ENCODE measurements around the gene NPAS3.

DNA sequence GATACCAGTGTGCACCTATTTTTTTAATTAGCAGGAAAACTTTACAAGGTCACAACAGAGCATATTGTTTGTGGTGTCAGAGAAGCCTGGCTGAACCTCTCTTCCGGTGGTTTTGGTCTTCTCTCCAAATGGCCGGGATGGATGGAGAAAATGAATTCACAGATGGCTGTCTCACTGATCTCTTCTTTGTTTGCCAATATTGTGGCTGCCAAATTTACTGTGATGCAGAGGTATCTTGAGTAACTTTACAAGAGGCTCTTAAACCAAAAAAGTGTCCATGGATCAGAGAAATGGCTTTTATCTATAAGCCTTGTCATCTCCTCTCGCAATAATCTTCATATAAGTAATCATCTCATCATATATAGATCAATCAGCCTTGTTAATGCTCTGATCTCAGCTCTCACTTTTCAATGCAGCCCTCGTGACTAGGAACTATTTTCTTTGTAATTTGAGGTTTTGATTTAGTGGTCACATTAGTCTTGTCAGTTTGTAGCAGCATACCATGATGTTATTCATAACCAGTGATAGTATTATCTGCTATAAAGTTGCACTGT lies 704.1 kb downstream of the NPAS3 start:
- TF ChIP-seq GATA2 (IDR thresholded peaks at IDR 0.05; ENCODE audit: low read depth, low read length) (no peak), GATA3 (IDR thresholded peaks at IDR 0.05; ENCODE audit: low read depth, low read length) (no peak)
